Measurements from ENCODE around the gene PRIM2.

Gene PRIM2

GRCh38 chr6:57294862-57295445 is 22.5 kb upstream of the PRIM2 start:
- FAIRE-seq, result no peak
- DNase-seq (ENCODE audit: insufficient read length, low spot score), result no peak
- no peak for TF ChIP-seq POU2F2 (IDR thresholded peaks at IDR 0.05; ENCODE audit: low read depth, low read length)
- TF ChIP-seq POLR2AphosphoS5 (IDR thresholded peaks at IDR 0.05; ENCODE audit: low read depth, low read length), result no peak
- no peak for TF ChIP-seq POLR2A (IDR thresholded peaks at IDR 0.05; ENCODE audit: low read depth, low read length)
- no peak for TF ChIP-seq SPI1 (IDR thresholded peaks at IDR 0.05; ENCODE audit: low read depth, low read length)
- TF ChIP-seq PAX5 (IDR thresholded peaks at IDR 0.05; ENCODE audit: insufficient read depth, low read length, severe bottlenecking), result no peak
- no peak for TF ChIP-seq TAF1 (IDR thresholded peaks at IDR 0.05; ENCODE audit: low read depth, low read length)

GRCh38 chr6:57297505-57297904 is 19.9 kb upstream of the PRIM2 start:
- DNase-seq (ENCODE audit: insufficient read length, low spot score) (no peak), FAIRE-seq (no peak)
- no peak for TF ChIP-seq SPI1 (IDR thresholded peaks at IDR 0.05; ENCODE audit: low read depth, low read length)
- TF ChIP-seq POLR2A (IDR thresholded peaks at IDR 0.05; ENCODE audit: low read depth, low read length), result no peak
- no peak for TF ChIP-seq POU2F2 (IDR thresholded peaks at IDR 0.05; ENCODE audit: low read depth, low read length)
- no peak for TF ChIP-seq PAX5 (IDR thresholded peaks at IDR 0.05; ENCODE audit: insufficient read depth, low read length, severe bottlenecking)
- no peak for TF ChIP-seq TAF1 (IDR thresholded peaks at IDR 0.05; ENCODE audit: low read depth, low read length)
- TF ChIP-seq POLR2AphosphoS5 (IDR thresholded peaks at IDR 0.05; ENCODE audit: low read depth, low read length), result no peak

- TF ChIP-seq SPI1 (IDR thresholded peaks at IDR 0.05; ENCODE audit: low read depth, low read length) (no peak), POU2F2 (IDR thresholded peaks at IDR 0.05; ENCODE audit: low read depth, low read length) (no peak), TAF1 (IDR thresholded peaks at IDR 0.05; ENCODE audit: low read depth, low read length) (no peak), POLR2A (IDR thresholded peaks at IDR 0.05; ENCODE audit: low read depth, low read length) (no peak), PAX5 (IDR thresholded peaks at IDR 0.05; ENCODE audit: insufficient read depth, low read length, severe bottlenecking) (no peak), POLR2AphosphoS5 (IDR thresholded peaks at IDR 0.05; ENCODE audit: low read depth, low read length) (no peak)
- DNase-seq (ENCODE audit: insufficient read length, low spot score) (no peak), FAIRE-seq (no peak)
These were observed 18.7 kb upstream of the PRIM2 start for GRCh38 chr6:57298741-57299140.

GRCh38 chr6:57301757-57302156 is 15.7 kb upstream of the PRIM2 start:
- FAIRE-seq (no peak), DNase-seq (ENCODE audit: insufficient read length, low spot score) (no peak)
- no peak for TF ChIP-seq TAF1 (IDR thresholded peaks at IDR 0.05; ENCODE audit: low read depth, low read length)
- TF ChIP-seq POU2F2 (IDR thresholded peaks at IDR 0.05; ENCODE audit: low read depth, low read length), result no peak
- no peak for TF ChIP-seq POLR2A (IDR thresholded peaks at IDR 0.05; ENCODE audit: low read depth, low read length)
- no peak for TF ChIP-seq PAX5 (IDR thresholded peaks at IDR 0.05; ENCODE audit: insufficient read depth, low read length, severe bottlenecking)
- no peak for TF ChIP-seq SPI1 (IDR thresholded peaks at IDR 0.05; ENCODE audit: low read depth, low read length)
- no peak for TF ChIP-seq POLR2AphosphoS5 (IDR thresholded peaks at IDR 0.05; ENCODE audit: low read depth, low read length)

- no peak for DNase-seq (ENCODE audit: insufficient read length, low spot score)
- FAIRE-seq, result no peak
- TF ChIP-seq TAF1 (IDR thresholded peaks at IDR 0.05; ENCODE audit: low read depth, low read length) (no peak), POLR2A (IDR thresholded peaks at IDR 0.05; ENCODE audit: low read depth, low read length) (no peak), POU2F2 (IDR thresholded peaks at IDR 0.05; ENCODE audit: low read depth, low read length) (no peak), POLR2AphosphoS5 (IDR thresholded peaks at IDR 0.05; ENCODE audit: low read depth, low read length) (no peak), SPI1 (IDR thresholded peaks at IDR 0.05; ENCODE audit: low read depth, low read length) (no peak), PAX5 (IDR thresholded peaks at IDR 0.05; ENCODE audit: insufficient read depth, low read length, severe bottlenecking) (no peak)
These were observed 15.0 kb upstream of the PRIM2 start for GRCh38 chr6:57302477-57302876.

- no peak for DNase-seq (ENCODE audit: insufficient read length, low spot score)
- no peak for TF ChIP-seq POLR2AphosphoS5 (IDR thresholded peaks at IDR 0.05; ENCODE audit: low read depth, low read length)
- TF ChIP-seq SPI1 (IDR thresholded peaks at IDR 0.05; ENCODE audit: low read depth, low read length), result no peak
- no peak for TF ChIP-seq POU2F2 (IDR thresholded peaks at IDR 0.05; ENCODE audit: low read depth, low read length)
- TF ChIP-seq PAX5 (IDR thresholded peaks at IDR 0.05; ENCODE audit: insufficient read depth, low read length, severe bottlenecking), result no peak
- no peak for TF ChIP-seq TAF1 (IDR thresholded peaks at IDR 0.05; ENCODE audit: low read depth, low read length)
- no peak for TF ChIP-seq POLR2A (IDR thresholded peaks at IDR 0.05; ENCODE audit: low read depth, low read length)
- FAIRE-seq, result no peak
These were observed 13.3 kb upstream of the PRIM2 start for GRCh38 chr6:57303931-57304681.

- TF ChIP-seq PAX5 (IDR thresholded peaks at IDR 0.05; ENCODE audit: insufficient read depth, low read length, severe bottlenecking) (no peak), POLR2A (IDR thresholded peaks at IDR 0.05; ENCODE audit: low read depth, low read length) (no peak), POU2F2 (IDR thresholded peaks at IDR 0.05; ENCODE audit: low read depth, low read length) (no peak), TAF1 (IDR thresholded peaks at IDR 0.05; ENCODE audit: low read depth, low read length) (no peak), SPI1 (IDR thresholded peaks at IDR 0.05; ENCODE audit: low read depth, low read length) (no peak), POLR2AphosphoS5 (IDR thresholded peaks at IDR 0.05; ENCODE audit: low read depth, low read length) (no peak)
- FAIRE-seq (no peak), DNase-seq (ENCODE audit: insufficient read length, low spot score) (no peak)
These were observed 12.3 kb upstream of the PRIM2 start for GRCh38 chr6:57305107-57305506.

- no peak for FAIRE-seq
- DNase-seq (ENCODE audit: insufficient read length, low spot score), result no peak
- TF ChIP-seq POLR2AphosphoS5 (IDR thresholded peaks at IDR 0.05; ENCODE audit: low read depth, low read length) (no peak), POLR2A (IDR thresholded peaks at IDR 0.05; ENCODE audit: low read depth, low read length) (no peak), TAF1 (IDR thresholded peaks at IDR 0.05; ENCODE audit: low read depth, low read length) (no peak), PAX5 (IDR thresholded peaks at IDR 0.05; ENCODE audit: insufficient read depth, low read length, severe bottlenecking) (no peak), POU2F2 (IDR thresholded peaks at IDR 0.05; ENCODE audit: low read depth, low read length) (no peak), SPI1 (IDR thresholded peaks at IDR 0.05; ENCODE audit: low read depth, low read length) (no peak)
These were observed 11.7 kb upstream of the PRIM2 start for GRCh38 chr6:57305761-57306160.

- TF ChIP-seq POLR2A (IDR thresholded peaks at IDR 0.05; ENCODE audit: low read depth, low read length) (no peak), SPI1 (IDR thresholded peaks at IDR 0.05; ENCODE audit: low read depth, low read length) (no peak), POU2F2 (IDR thresholded peaks at IDR 0.05; ENCODE audit: low read depth, low read length) (no peak), PAX5 (IDR thresholded peaks at IDR 0.05; ENCODE audit: insufficient read depth, low read length, severe bottlenecking) (no peak), TAF1 (IDR thresholded peaks at IDR 0.05; ENCODE audit: low read depth, low read length) (no peak), POLR2AphosphoS5 (IDR thresholded peaks at IDR 0.05; ENCODE audit: low read depth, low read length) (no peak)
- FAIRE-seq (no peak), DNase-seq (ENCODE audit: insufficient read length, low spot score) (no peak)
These were observed 11.2 kb upstream of the PRIM2 start for GRCh38 chr6:57306273-57306672.
